Endothelial cell of umbilical vein (primary cell): Measurements from ENCODE around the gene DAPK2. TPM values are rescaled to one million over a fixed set of nuclear protein-coding genes. Genes with fewer than 3 reads are reported as not detected.

ENCODE experiments used
- BruUV-seq: library from RNA; stranded (reverse); fragments of 400-500 nt; replicated peaks from 2 replicates; lab custom pipeline; 2021; lab: Mats Ljungman, UMichigan
- CTCF ChIA-PET: fragments of 300-600, 350-600 bp; sonication (Branson Sonifier 250); formaldehyde crosslinking; loops from one replicate; lab custom pipeline; 2021; ENCODE audit warnings: antibody characterized with exemption, inconsistent platforms; lab: Charles Lee
- POLR2A ChIA-PET: fragments of 300-600, 350-600 bp; sonication (Branson Sonifier 250); formaldehyde crosslinking; loops from one replicate; lab custom pipeline; 2021; ENCODE audit warnings: antibody characterized with exemption, inconsistent platforms; lab: Charles Lee
- DNase-seq: peaks from one replicate; pipeline ENCODE4 v3.0.0-alpha.2; 2011; ENCODE audit warnings: low read depth, low spot score
- FAIRE-seq: peaks from 2 replicates; lab custom pipeline; 2011; peaks lifted over from hg19 to GRCh38; lab: Jason Lieb, UNC
- H2AFZ ChIP-seq: 2 replicates; pipeline ENCODE4 v1.6.0; 2012; ENCODE audit warnings: low read depth, low read length, control low read depth, inconsistent platforms
- H3K27ac ChIP-seq: 2 replicates; pipeline ENCODE4 v1.5.1; 2011; ENCODE audit warnings: low read depth, mild to moderate bottlenecking, control low read depth, low read length, moderate library complexity; ENCODE audit not compliant: insufficient read depth
- H3K27me3 ChIP-seq, 2 experiments: 2 replicates each; pipeline versions ENCODE4 v1.6.0 to v1.6.1; 2011; ENCODE audit warnings: low read length in 2 of 2, mixed read lengths in 1 of 2; ENCODE audit not compliant: control insufficient read depth in 2 of 2, insufficient read depth in 2 of 2
- H3K36me3 ChIP-seq, 2 experiments: 2 replicates in 1 of 2; 3 replicates in 1 of 2; pipeline ENCODE4 v1.5.1; 2011; ENCODE audit warnings: low read length in 2 of 2, mild to moderate bottlenecking in 1 of 2, moderate library complexity in 1 of 2; ENCODE audit not compliant: control insufficient read depth in 2 of 2, insufficient read depth in 2 of 2; ENCODE audit errors: extremely low read depth in 1 of 2
- H3K4me1 ChIP-seq: 3 replicates; pipeline ENCODE4 v1.5.1; 2011; ENCODE audit warnings: mild to moderate bottlenecking, low read length; ENCODE audit not compliant: control insufficient read depth, insufficient read depth; ENCODE audit errors: extremely low read depth
- H3K4me2 ChIP-seq: 2 replicates; pipeline ENCODE4 v1.6.1; 2011; ENCODE audit warnings: low read length, control low read depth, mixed read lengths; ENCODE audit not compliant: insufficient read depth
- H3K4me3 ChIP-seq, 3 experiments: fragments of 200-600 bp in 1 of 3; sonication (generic), shearing (Covaris generic) in 1 of 3; replicated peaks in 1 of 3; 2 replicates each; pipeline ENCODE4 v1.5.1; 2011 to 2016; ENCODE audit warnings: control low read depth in 3 of 3, low read length in 3 of 3, mild to moderate bottlenecking in 2 of 3, inconsistent platforms in 1 of 3, low read depth in 1 of 3, moderate library complexity in 1 of 3; ENCODE audit not compliant: insufficient read depth in 1 of 3
- H3K79me2 ChIP-seq: 2 replicates; pipeline ENCODE4 v1.6.0; 2012; ENCODE audit warnings: low read length, inconsistent platforms; ENCODE audit not compliant: control insufficient read depth, insufficient read depth
- H3K9ac ChIP-seq: replicated peaks from 2 replicates; pipeline ENCODE3; 2011; ENCODE audit warnings: low read length, control low read depth; ENCODE audit not compliant: insufficient read depth; ENCODE audit errors: extremely low read depth
- H3K9me1 ChIP-seq: replicated peaks from 3 replicates; pipeline ENCODE4 v1.6.0; 2011; ENCODE audit warnings: mild to moderate bottlenecking, low read length; ENCODE audit not compliant: control insufficient read depth, insufficient read depth; ENCODE audit errors: extremely low read depth
- H3K9me3 ChIP-seq: replicated peaks from 2 replicates; pipeline ENCODE4 v1.5.1; 2012; ENCODE audit warnings: low read length, inconsistent platforms; ENCODE audit not compliant: control insufficient read depth, insufficient read depth
- H4K20me1 ChIP-seq: replicated peaks from 2 replicates; pipeline ENCODE3; 2011; ENCODE audit warnings: mild to moderate bottlenecking, low read length; ENCODE audit not compliant: control insufficient read depth, insufficient read depth; ENCODE audit errors: extremely low read depth
- FOS ChIP-seq: IDR thresholded peaks from 2 replicates; pipeline ENCODE4 v1.6.1; 2011; ENCODE audit warnings: mild to moderate bottlenecking, low read length, moderate library complexity, borderline replicate concordance; ENCODE audit not compliant: insufficient read depth
- GATA2 ChIP-seq: IDR thresholded peaks from 2 replicates; pipeline ENCODE4 v1.7.0; 2011; ENCODE audit warnings: low read depth, mild to moderate bottlenecking, moderate library complexity, mixed read lengths, low read length; ENCODE audit not compliant: insufficient read length, insufficient read depth
- MAX ChIP-seq: IDR thresholded peaks from 2 replicates; pipeline ENCODE4 v1.6.1; 2011; ENCODE audit not compliant: insufficient read depth, insufficient read length
- MYC ChIP-seq: IDR thresholded peaks from one replicate; pipeline ENCODE4 v1.6.1; 2011; ENCODE audit warnings: mild to moderate bottlenecking, low read depth, low read length
- POLR2A ChIP-seq: IDR thresholded peaks from 2 replicates; pipeline ENCODE4 v1.6.1; 2012; ENCODE audit warnings: low read depth, mild to moderate bottlenecking, control low read depth, low read length
- POLR2AphosphoS5 ChIP-seq: IDR thresholded peaks from 2 replicates; pipeline ENCODE4 v1.6.1; 2012; ENCODE audit warnings: low read depth, mild to moderate bottlenecking, control low read depth, low read length, moderate library complexity; ENCODE audit not compliant: insufficient read depth
- dilution Hi-C: fragments of 300-500 bp; cut with MboI; formaldehyde crosslinking; loops from one replicate; pipeline ENCODE4 v1.15.0; 2019; ENCODE audit warnings: low sequenced_read_pairs; ENCODE audit not compliant: extremely low pct_ligation_motif_present
- intact Hi-C: fragments of 100-400 bp; cut with micrococcal nuclease; formaldehyde crosslinking; loops from one replicate; pipeline ENCODE4 v1.10.0; 2022
- polyA plus RNA-seq, 4 experiments: library from polyadenylated mRNA; depleted of rRNA in 3 of 4; stranded (reverse) in 3 of 4; unstranded in 1 of 4; fragments of >200 nt; gene quantifications; 2 replicates each; pipeline versions ENCODE4 v1.2.1 to v1.2.3, GENCODE V29; 2011 to 2012; ENCODE audit warnings: missing spikeins in 1 of 4
- total RNA-seq: library from RNA; stranded (reverse); gene quantifications from 2 replicates; pipeline ENCODE4 v1.2.3, GENCODE V29; 2021
- TF ChIP-seq, protein P1 (sequence below), 2 donors: IDR thresholded peaks; 1 replicate in 1 of 2; 2 replicates in 1 of 2; pipeline ENCODE4 v1.5.1; 2011; ENCODE audit warnings: low read length in 2 of 2, mild to moderate bottlenecking in 2 of 2, moderate library complexity in 2 of 2, control low read depth in 1 of 2, inconsistent platforms in 1 of 2, low read depth in 1 of 2; ENCODE audit not compliant: insufficient read depth in 1 of 2; ENCODE audit errors: extremely low read depth in 1 of 2

DAPK2 gene
- total and polyA plus RNA-seq, 2 donors (not counting 3 experiments of a cell fraction or from before 2014, with no cell fraction given): 2.8 to 6.7 TPM

DNA sequence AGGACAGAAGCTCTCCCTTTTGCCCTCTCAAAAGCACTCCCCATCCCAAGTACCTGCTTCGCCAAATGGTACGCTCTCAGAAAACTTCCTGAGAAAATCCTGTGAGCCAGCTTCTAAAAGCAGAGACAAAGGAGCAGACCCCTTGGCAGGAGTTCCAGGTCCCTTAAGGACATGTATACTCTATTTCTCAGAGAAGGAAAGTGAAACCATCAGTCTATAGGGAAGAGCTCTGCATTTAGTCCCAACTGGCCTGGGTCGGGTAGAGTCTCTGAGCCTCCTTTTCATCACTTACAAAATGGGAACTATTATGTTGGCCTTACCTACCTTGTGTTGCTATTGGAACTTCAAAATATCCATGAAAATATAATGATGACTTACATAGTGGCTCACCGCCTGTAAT lies 19.7 kb downstream of the DAPK2 start:
- Histone ChIP-seq H3K9me3 (no peaks in the 10 kb centered on the region), H2AFZ (no peak overlapping the region), H3K9me1 (no peaks in the 10 kb centered on the region), H3K4me1 (peaks cover 5% of the 10 kb centered on the region), H3K36me3 (no peaks in the 10 kb centered on the region), H4K20me1 (no peaks in the 10 kb centered on the region), H3K4me2 (no peak overlapping the region), H3K27ac (no peak overlapping the region), H3K4me3 (no peak overlapping the region), H3K27me3 (peaks cover 5 to 22% of the 10 kb centered on the region in 2 experiments), H3K9ac (no peak overlapping the region), H3K79me2 (no peaks in the 10 kb centered on the region)
- ChIA-PET CTCF (interaction anchor here (1.0 kb wide), 1 partner anchor 20 kb away, joined by 5 read pairs; the partner anchor contains the start of gene DAPK2), POLR2A (no interaction called here)
- no TSS peak for BruUV-seq
- no peak for FAIRE-seq
- dilution Hi-C loops (no loop called here), intact Hi-C loops (no loop called here)
- TF ChIP-seq GATA2: no peak
- no peak for TF ChIP-seq MAX
- TF ChIP-seq MYC: no peak
- TF ChIP-seq, protein P1, sequence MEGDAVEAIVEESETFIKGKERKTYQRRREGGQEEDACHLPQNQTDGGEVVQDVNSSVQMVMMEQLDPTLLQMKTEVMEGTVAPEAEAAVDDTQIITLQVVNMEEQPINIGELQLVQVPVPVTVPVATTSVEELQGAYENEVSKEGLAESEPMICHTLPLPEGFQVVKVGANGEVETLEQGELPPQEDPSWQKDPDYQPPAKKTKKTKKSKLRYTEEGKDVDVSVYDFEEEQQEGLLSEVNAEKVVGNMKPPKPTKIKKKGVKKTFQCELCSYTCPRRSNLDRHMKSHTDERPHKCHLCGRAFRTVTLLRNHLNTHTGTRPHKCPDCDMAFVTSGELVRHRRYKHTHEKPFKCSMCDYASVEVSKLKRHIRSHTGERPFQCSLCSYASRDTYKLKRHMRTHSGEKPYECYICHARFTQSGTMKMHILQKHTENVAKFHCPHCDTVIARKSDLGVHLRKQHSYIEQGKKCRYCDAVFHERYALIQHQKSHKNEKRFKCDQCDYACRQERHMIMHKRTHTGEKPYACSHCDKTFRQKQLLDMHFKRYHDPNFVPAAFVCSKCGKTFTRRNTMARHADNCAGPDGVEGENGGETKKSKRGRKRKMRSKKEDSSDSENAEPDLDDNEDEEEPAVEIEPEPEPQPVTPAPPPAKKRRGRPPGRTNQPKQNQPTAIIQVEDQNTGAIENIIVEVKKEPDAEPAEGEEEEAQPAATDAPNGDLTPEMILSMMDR (IDR thresholded peaks at IDR 0.05; ENCODE audit: extremely low read depth in 1 of 2, insufficient read depth in 1 of 2, low read depth in 1 of 2, low read length in 2 of 2): no peak
- TF ChIP-seq POLR2AphosphoS5: no peak
- TF ChIP-seq POLR2A: no peak
- TF ChIP-seq FOS: no peak
- no peak for DNase-seq
